GM19035 (cell line): Measurements from ENCODE around the gene DNAH7.
"Not testable (repeated sequence)": the region's sequence is repeated elsewhere in the genome, so short reads cannot be mapped to it uniquely, and the experiment has no call there.

Experiments used
- ATAC-seq: cut with Tn5 transposase; IDR thresholded peaks from one replicate; pipeline ENCODE4 v1.9.1; 2021; ENCODE audit not compliant: unreplicated experiment

DNAH7 gene

GRCh38 chr2:195733831-195734230 is 334.8 kb downstream of the DNAH7 start:
- ATAC-seq: no peak

- ATAC-seq: no peak
Observed at GRCh38 chr2:195732574-195732973, 336.1 kb downstream of the DNAH7 start.

GRCh38 chr2:195730912-195731311 is 337.7 kb downstream of the DNAH7 start:
- ATAC-seq: no peak

GRCh38 chr2:195727106-195727505 is 341.5 kb downstream of the DNAH7 start:
- no peak for ATAC-seq

GRCh38 chr2:195722075-195722474 is 346.6 kb downstream of the DNAH7 start:
- ATAC-seq: no peak

GRCh38 chr2:195721042-195721441 is 347.6 kb downstream of the DNAH7 start:
- ATAC-seq: no peak

- no peak for ATAC-seq
Observed at GRCh38 chr2:195716466-195716865, 352.2 kb downstream of the DNAH7 start.

GRCh38 chr2:195711478-195711877 is 357.2 kb downstream of the DNAH7 start:
- no peak for ATAC-seq

- ATAC-seq: no peak
Observed at GRCh38 chr2:195709901-195710806, 358.5 kb downstream of the DNAH7 start.

- no peak for ATAC-seq
Observed at GRCh38 chr2:195706161-195706900, 362.3 kb downstream of the DNAH7 start.

- no peak for ATAC-seq
Observed at GRCh38 chr2:195700480-195700879, 368.2 kb downstream of the DNAH7 start.

GRCh38 chr2:195697681-195698220 is 370.9 kb downstream of the DNAH7 start:
- ATAC-seq: no peak

GRCh38 chr2:195696012-195696411 is 372.6 kb downstream of the DNAH7 start:
- no peak for ATAC-seq

- ATAC-seq: no peak
Observed at GRCh38 chr2:195695002-195695631, 373.5 kb downstream of the DNAH7 start.

- ATAC-seq: no peak
Observed at GRCh38 chr2:195694553-195694952, 374.1 kb downstream of the DNAH7 start.

- ATAC-seq: not testable (repeated sequence)
Observed at GRCh38 chr2:195692531-195692930, 376.1 kb downstream of the DNAH7 start.
